IPS-NIHi11 (cell line): ENCODE results near the gene ATRNL1.

Source experiments
- DNase-seq: peaks from one replicate; pipeline ENCODE4 v3.0.0; 2012; ENCODE audit warnings: mixed read lengths, low spot score

The ATRNL1 gene

GRCh38 chr10:115093286-115093775 lies at the start of gene ATRNL1:
Gene ATRNL1 (plus strand): TSS chr10:115093365. CDS start chr10:115093751, 386 bp downstream.
- DNase-seq: peak; percentile 80

GRCh38 chr10:115043719-115044118 lies 49.4 kb upstream of the ATRNL1 start:
- no peak for DNase-seq

- no peak for DNase-seq
Observed at GRCh38 chr10:115044891-115045290, 48.3 kb upstream of the ATRNL1 start.

- DNase-seq: no peak
Observed at GRCh38 chr10:115045499-115045898, 47.7 kb upstream of the ATRNL1 start.

GRCh38 chr10:115046686-115047236 lies 46.4 kb upstream of the ATRNL1 start:
- no peak for DNase-seq

- DNase-seq: no peak
Observed at GRCh38 chr10:115047705-115048104, 45.5 kb upstream of the ATRNL1 start.

GRCh38 chr10:115049318-115049717 lies 43.8 kb upstream of the ATRNL1 start:
- DNase-seq: no peak

GRCh38 chr10:115049960-115050359 lies 43.2 kb upstream of the ATRNL1 start:
- no peak for DNase-seq

GRCh38 chr10:115050375-115051010 lies 42.7 kb upstream of the ATRNL1 start:
- DNase-seq: no peak

- DNase-seq: no peak
Observed at GRCh38 chr10:115051216-115051615, 41.9 kb upstream of the ATRNL1 start.

GRCh38 chr10:115052226-115052625 lies 40.9 kb upstream of the ATRNL1 start:
- no peak for DNase-seq

- no peak for DNase-seq
Observed at GRCh38 chr10:115052728-115053127, 40.4 kb upstream of the ATRNL1 start.

GRCh38 chr10:115056186-115056585 lies 37.0 kb upstream of the ATRNL1 start:
- peak; percentile 18 for DNase-seq

- no peak for DNase-seq
Observed at GRCh38 chr10:115059301-115059898, 33.8 kb upstream of the ATRNL1 start.

GRCh38 chr10:115063701-115064658 lies 29.2 kb upstream of the ATRNL1 start:
- DNase-seq: no peak

GRCh38 chr10:115065801-115066200 lies 27.4 kb upstream of the ATRNL1 start:
- no peak for DNase-seq

- no peak for DNase-seq
Observed at GRCh38 chr10:115066528-115066927, 26.6 kb upstream of the ATRNL1 start.

- no peak for DNase-seq
Observed at GRCh38 chr10:115073796-115074195, 19.4 kb upstream of the ATRNL1 start.

- no peak for DNase-seq
Observed at GRCh38 chr10:115082506-115082905, 10.7 kb upstream of the ATRNL1 start.

GRCh38 chr10:115084277-115084850 lies 8.8 kb upstream of the ATRNL1 start:
- no peak for DNase-seq

- no peak for DNase-seq
Observed at GRCh38 chr10:115091161-115091560, 2.0 kb upstream of the ATRNL1 start.

- DNase-seq: no peak
Observed at GRCh38 chr10:115092258-115092554, 959 bp upstream of the ATRNL1 start.
